ENCODE measurements around the gene PRM3.

PRM3 gene

GRCh38 chr16:11272921-11273720 lies at the start of gene PRM3:
PRM3 (minus strand) TSS chr16:11273629; CDS start chr16:11273595, 34 bp downstream.
- no peak for DNase-seq

GRCh38 chr16:11322823-11323222 lies 49.4 kb upstream of the PRM3 start:
- DNase-seq, result no peak

- no peak for DNase-seq
Measured at GRCh38 chr16:11321662-11322061, 48.2 kb upstream of the PRM3 start.

GRCh38 chr16:11320170-11320569 lies 46.7 kb upstream of the PRM3 start:
- DNase-seq, result no peak

- DNase-seq, result no peak
Measured at GRCh38 chr16:11319529-11320146, 46.2 kb upstream of the PRM3 start.

- no peak for DNase-seq
Measured at GRCh38 chr16:11318817-11319216, 45.4 kb upstream of the PRM3 start.

- DNase-seq, result no peak
Measured at GRCh38 chr16:11316331-11317015, 43.0 kb upstream of the PRM3 start.

- no peak for DNase-seq
Measured at GRCh38 chr16:11315510-11315909, 42.1 kb upstream of the PRM3 start.

- DNase-seq, result no peak
Measured at GRCh38 chr16:11314309-11314894, 41.0 kb upstream of the PRM3 start.

GRCh38 chr16:11313493-11314308 lies 40.3 kb upstream of the PRM3 start:
- no peak for DNase-seq

GRCh38 chr16:11312718-11313492 lies 39.5 kb upstream of the PRM3 start:
- DNase-seq, result no peak

- peak; percentile 20 to 25 for DNase-seq
Measured at GRCh38 chr16:11310997-11311561, 37.6 kb upstream of the PRM3 start.

GRCh38 chr16:11310634-11310977 lies 37.2 kb upstream of the PRM3 start:
- DNase-seq, result no peak

GRCh38 chr16:11309895-11310633 lies 36.6 kb upstream of the PRM3 start:
- DNase-seq, result no peak

GRCh38 chr16:11308493-11309283 lies 35.3 kb upstream of the PRM3 start:
- DNase-seq, result no peak

- DNase-seq, result no peak
Measured at GRCh38 chr16:11307639-11308492, 34.4 kb upstream of the PRM3 start.

GRCh38 chr16:11306997-11307638 lies 33.7 kb upstream of the PRM3 start:
- DNase-seq, result peak; percentile 86 to 93

GRCh38 chr16:11306381-11306780 lies 33.0 kb upstream of the PRM3 start:
- no peak for DNase-seq
